Measurements from ENCODE around the gene CNTFR. TPM values are rescaled to one million over a fixed set of nuclear protein-coding genes. Genes with fewer than 3 reads are reported as not detected.

Gene CNTFR
- polyA plus RNA-seq, 1 donor, result 44.9 TPM

GRCh38 chr9:34507966-34508365 lies 81.6 kb downstream of the CNTFR start:
- DNase-seq (ENCODE audit: low read depth), result no peak

GRCh38 chr9:34507556-34507955 lies 82.0 kb downstream of the CNTFR start:
- DNase-seq (ENCODE audit: low read depth), result no peak

- DNase-seq (ENCODE audit: low read depth), result no peak
These were observed 82.9 kb downstream of the CNTFR start for GRCh38 chr9:34506623-34507022.

- DNase-seq (ENCODE audit: low read depth), result no peak
These were observed 84.0 kb downstream of the CNTFR start for GRCh38 chr9:34505370-34506120.

GRCh38 chr9:34503406-34503805 lies 86.1 kb downstream of the CNTFR start:
- DNase-seq (ENCODE audit: low read depth), result no peak

GRCh38 chr9:34502891-34503290 lies 86.6 kb downstream of the CNTFR start:
- DNase-seq (ENCODE audit: low read depth), result no peak

GRCh38 chr9:34502471-34502870 lies 87.1 kb downstream of the CNTFR start:
- no peak for DNase-seq (ENCODE audit: low read depth)

- no peak for DNase-seq (ENCODE audit: low read depth)
These were observed 87.6 kb downstream of the CNTFR start for GRCh38 chr9:34501889-34502425.

Other genes with a start within 250 kb of the CNTFR start
- gene MYORG, start 212.8 kb downstream of the CNTFR start, polyA plus RNA-seq (ENCODE audit: insufficient read length), result 16.3 TPM
- gene FAM219A, start 131.2 kb downstream of the CNTFR start, polyA plus RNA-seq (ENCODE audit: insufficient read length), result 11.7 TPM
- 0.24 TPM for gene DNAI1, start 130.9 kb downstream of the CNTFR start, polyA plus RNA-seq (ENCODE audit: insufficient read length)
- gene ENHO, start 66.7 kb downstream of the CNTFR start, polyA plus RNA-seq (ENCODE audit: insufficient read length), result 3.4 TPM
- gene RPP25L, start 22.4 kb upstream of the CNTFR start, polyA plus RNA-seq (ENCODE audit: insufficient read length), result 20.3 TPM
- 62.5 TPM for gene DCTN3, start 30.8 kb upstream of the CNTFR start, polyA plus RNA-seq (ENCODE audit: insufficient read length)
- gene ARID3C, start 39.3 kb upstream of the CNTFR start, polyA plus RNA-seq (ENCODE audit: insufficient read length), result not detected
- gene SIGMAR1, start 48.1 kb upstream of the CNTFR start, polyA plus RNA-seq (ENCODE audit: insufficient read length), result 47.3 TPM
- 38.4 TPM for gene GALT, start 57.0 kb upstream of the CNTFR start, polyA plus RNA-seq (ENCODE audit: insufficient read length)
- gene IL11RA, start 62.5 kb upstream of the CNTFR start, polyA plus RNA-seq (ENCODE audit: insufficient read length), result 105 TPM
- gene CCL27, start 72.9 kb upstream of the CNTFR start, polyA plus RNA-seq (ENCODE audit: insufficient read length), result 0.51 TPM
- gene CCL19, start 101.6 kb upstream of the CNTFR start, polyA plus RNA-seq (ENCODE audit: insufficient read length), result not detected
- gene CCL21, start 120.4 kb upstream of the CNTFR start, polyA plus RNA-seq (ENCODE audit: insufficient read length), result 9.2 TPM